Neural progenitor cell (in vitro differentiated cells): Measurements from ENCODE around the gene RLN3. TPM values are rescaled to one million over a fixed set of nuclear protein-coding genes. Genes with fewer than 3 reads are reported as not detected.

Experiments
- DNase-seq: peaks from one replicate; pipeline ENCODE4 v3.0.0-alpha.2; 2016; ENCODE audit warnings: low spot score
- H2AFZ ChIP-seq: fragments of 200-600 bp; sonication (generic); replicated peaks from 2 replicates; pipeline ENCODE4 v1.6.1; 2016; ENCODE audit warnings: antibody characterized with exemption
- H3F3A ChIP-seq: fragments of 200-600 bp; sonication (generic); 2 replicates; pipeline ENCODE4 v1.6.1; 2016; ENCODE audit warnings: antibody characterized with exemption, low read depth
- H3K27ac ChIP-seq: fragments of 200-600 bp; sonication (generic); 2 replicates; pipeline ENCODE4 v1.5.1; 2016; ENCODE audit warnings: mild to moderate bottlenecking
- H3K27me3 ChIP-seq: fragments of 200-600 bp; sonication (generic); 2 replicates; pipeline ENCODE4 v1.6.1; 2016; ENCODE audit warnings: mild to moderate bottlenecking, moderate library complexity
- H3K36me3 ChIP-seq: fragments of 200-600 bp; sonication (generic); 2 replicates; pipeline ENCODE4 v1.5.1; 2016
- H3K4me1 ChIP-seq: fragments of 200-600 bp; sonication (generic); 2 replicates; pipeline ENCODE4 v1.6.1; 2016; ENCODE audit warnings: mixed run types
- H3K4me2 ChIP-seq: fragments of 200-600 bp; sonication (generic); 2 replicates; pipeline ENCODE4 v1.6.1; 2016
- H3K4me3 ChIP-seq: fragments of 200-600 bp; sonication (generic); 2 replicates; pipeline ENCODE4 v1.5.1; 2016
- H3K79me2 ChIP-seq: fragments of 200-600 bp; sonication (generic); 2 replicates; pipeline ENCODE4 v1.6.1; 2016; ENCODE audit warnings: low read depth
- H3K9ac ChIP-seq: fragments of 200-600 bp; sonication (generic); 2 replicates; pipeline ENCODE4 v1.6.1; 2016
- H3K9me3 ChIP-seq: fragments of 200-600 bp; sonication (generic); 2 replicates; pipeline ENCODE4 v1.5.1; 2016; ENCODE audit warnings: low read depth
- H4K20me1 ChIP-seq: fragments of 200-600 bp; sonication (generic); 2 replicates; pipeline ENCODE4 v1.6.1; 2016; ENCODE audit warnings: low read depth
- H3K27ac Mint-ChIP-seq: 3 replicates; pipeline ENCODE4 v1.8.0; 2021; ENCODE audit warnings: mixed read lengths
- H3K27me3 Mint-ChIP-seq: 2 replicates; pipeline ENCODE4 v1.8.0; 2022; ENCODE audit warnings: low read depth, mild to moderate bottlenecking, inconsistent platforms, moderate library complexity, mixed read lengths; ENCODE audit not compliant: insufficient read depth
- H3K36me3 Mint-ChIP-seq: 3 replicates; pipeline ENCODE4 v1.8.0; 2021; ENCODE audit warnings: mixed read lengths
- H3K4me1 Mint-ChIP-seq: 3 replicates; pipeline ENCODE4 v1.8.0; 2021; ENCODE audit warnings: mixed read lengths
- H3K4me3 Mint-ChIP-seq: 3 replicates; pipeline ENCODE4 v1.8.0; 2021; ENCODE audit warnings: mild to moderate bottlenecking, moderate library complexity, mixed read lengths
- H3K9me3 Mint-ChIP-seq: 3 replicates; pipeline ENCODE4 v1.8.0; 2020; ENCODE audit warnings: mixed read lengths
- EZH2 ChIP-seq: fragments of 200-600 bp; sonication (generic); IDR thresholded peaks from 2 replicates; pipeline ENCODE4 v1.6.1; 2017; ENCODE audit warnings: antibody characterized with exemption, mild to moderate bottlenecking, moderate library complexity
- EZH2phosphoT487 ChIP-seq: fragments of 200-600 bp; sonication (generic); IDR thresholded peaks from 2 replicates; pipeline ENCODE4 v1.6.1; 2017; ENCODE audit warnings: antibody characterized with exemption
- total RNA-seq: library from RNA; depleted of rRNA; stranded (reverse); fragments of >200 nt; gene quantifications from 2 replicates; pipeline ENCODE4 v1.2.3, GENCODE V29; 2015; ENCODE audit warnings: low replicate concordance
- TF ChIP-seq, protein P1 (sequence below): fragments of 200-600 bp; sonication (generic); IDR thresholded peaks from 2 replicates; pipeline ENCODE4 v1.5.1; 2017; ENCODE audit warnings: antibody characterized with exemption, mild to moderate bottlenecking

Gene RLN3
- total RNA-seq, 1 donor from 2014 or later: not detected

DNA sequence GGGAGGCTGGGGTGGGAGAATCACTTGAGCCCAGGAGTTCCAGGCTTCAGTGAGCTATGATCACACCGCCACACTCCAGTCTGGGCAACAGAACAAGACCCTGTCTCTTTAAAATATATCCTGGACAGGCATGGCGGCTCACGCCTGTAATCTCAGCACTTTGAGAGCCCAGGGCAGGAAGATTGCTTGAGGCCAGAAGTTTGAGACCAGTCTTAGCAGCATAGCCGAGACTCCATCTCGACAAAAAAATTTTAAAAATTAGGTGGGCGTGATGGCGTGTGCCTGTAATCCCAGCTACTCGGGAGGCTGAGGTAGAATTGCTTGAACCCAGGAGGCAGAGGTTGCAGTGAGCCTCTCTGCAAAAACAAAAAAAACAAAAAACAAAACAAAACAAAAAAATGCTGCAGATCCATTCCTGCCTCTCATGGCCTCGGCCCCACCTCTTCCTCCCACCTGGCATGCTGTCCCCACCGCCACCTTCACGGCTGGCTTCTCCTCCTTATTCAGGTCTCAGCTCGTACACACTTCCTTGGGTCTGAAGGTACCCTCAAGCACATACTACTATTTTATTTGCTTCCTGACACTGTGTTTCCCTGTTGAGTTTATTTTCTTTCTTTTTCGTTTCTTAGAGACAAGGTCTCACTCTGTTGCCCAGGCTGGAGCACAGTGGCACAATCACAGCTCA lies 27.1 kb upstream of the RLN3 start:
- Mint-ChIP-seq H3K27ac (no peak overlapping the region), H3K9me3 (peaks cover 10% of the 10 kb centered on the region), H3K36me3 (peaks cover 15% of the 10 kb centered on the region), H3K27me3 (peaks cover 4% of the 10 kb centered on the region), H3K4me3 (peak overlapping the region; percentile 25), H3K4me1 (peaks cover 13% of the 10 kb centered on the region)
- Histone ChIP-seq H3K4me1 (no peaks in the 10 kb centered on the region), H3K36me3 (peaks cover 4% of the 10 kb centered on the region), H3K4me3 (no peak overlapping the region), H3K9ac (no peak overlapping the region), H3F3A (peaks cover 9% of the 10 kb centered on the region), H3K4me2 (no peak overlapping the region), H3K27me3 (no peaks in the 10 kb centered on the region), H3K27ac (no peak overlapping the region), H2AFZ (no peak overlapping the region), H4K20me1 (peaks cover 6% of the 10 kb centered on the region), H3K79me2 (peaks cover 44% of the 10 kb centered on the region), H3K9me3 (no peaks in the 10 kb centered on the region)
- TF ChIP-seq EZH2phosphoT487: no peak
- TF ChIP-seq EZH2: no peak
- DNase-seq: no peak

DNA sequence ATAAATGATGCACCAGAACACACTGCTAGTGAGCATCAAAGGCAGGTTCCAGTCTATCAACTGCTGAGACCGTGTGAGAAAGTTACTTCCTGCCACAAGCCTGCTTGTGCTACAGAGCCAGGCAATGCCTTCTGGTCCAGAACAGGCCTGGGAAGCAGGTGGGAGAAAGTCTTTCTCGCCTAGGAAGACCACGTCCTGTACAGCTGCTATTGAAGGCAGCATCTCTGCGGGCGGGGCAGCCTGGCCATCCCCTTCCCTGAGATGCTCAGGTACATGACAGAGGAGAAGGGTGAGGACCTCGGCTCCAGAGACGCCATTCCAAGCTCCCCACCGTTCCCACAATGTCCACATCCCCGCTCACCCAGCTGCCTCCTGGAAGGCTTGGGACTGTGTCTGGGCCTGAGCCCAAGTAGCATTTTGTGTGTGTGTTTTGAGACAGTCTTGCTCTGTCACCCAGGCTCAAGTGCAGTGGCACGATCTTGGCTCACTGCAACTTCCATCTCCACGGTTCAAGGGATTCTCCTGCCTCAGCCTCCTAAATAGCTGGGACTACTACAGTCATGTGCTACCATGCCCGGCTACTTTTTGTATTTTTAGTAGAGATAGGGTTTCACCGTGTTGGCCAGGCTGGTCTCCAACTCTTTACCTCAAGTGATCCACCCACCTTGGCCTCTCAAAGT lies 25.2 kb upstream of the RLN3 start:
- Mint-ChIP-seq H3K36me3 (peaks cover 15% of the 10 kb centered on the region), H3K9me3 (peaks cover 10% of the 10 kb centered on the region), H3K4me1 (peaks cover 20% of the 10 kb centered on the region), H3K4me3 (no peak overlapping the region), H3K27ac (peak overlapping the region; percentile 63), H3K27me3 (peaks cover 14% of the 10 kb centered on the region)
- no peaks in the 10 kb centered on the region for H3K4me1 ChIP-seq
- TF ChIP-seq, protein P1, sequence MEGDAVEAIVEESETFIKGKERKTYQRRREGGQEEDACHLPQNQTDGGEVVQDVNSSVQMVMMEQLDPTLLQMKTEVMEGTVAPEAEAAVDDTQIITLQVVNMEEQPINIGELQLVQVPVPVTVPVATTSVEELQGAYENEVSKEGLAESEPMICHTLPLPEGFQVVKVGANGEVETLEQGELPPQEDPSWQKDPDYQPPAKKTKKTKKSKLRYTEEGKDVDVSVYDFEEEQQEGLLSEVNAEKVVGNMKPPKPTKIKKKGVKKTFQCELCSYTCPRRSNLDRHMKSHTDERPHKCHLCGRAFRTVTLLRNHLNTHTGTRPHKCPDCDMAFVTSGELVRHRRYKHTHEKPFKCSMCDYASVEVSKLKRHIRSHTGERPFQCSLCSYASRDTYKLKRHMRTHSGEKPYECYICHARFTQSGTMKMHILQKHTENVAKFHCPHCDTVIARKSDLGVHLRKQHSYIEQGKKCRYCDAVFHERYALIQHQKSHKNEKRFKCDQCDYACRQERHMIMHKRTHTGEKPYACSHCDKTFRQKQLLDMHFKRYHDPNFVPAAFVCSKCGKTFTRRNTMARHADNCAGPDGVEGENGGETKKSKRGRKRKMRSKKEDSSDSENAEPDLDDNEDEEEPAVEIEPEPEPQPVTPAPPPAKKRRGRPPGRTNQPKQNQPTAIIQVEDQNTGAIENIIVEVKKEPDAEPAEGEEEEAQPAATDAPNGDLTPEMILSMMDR: no peak
- TF ChIP-seq EZH2: no peak
- TF ChIP-seq EZH2phosphoT487: no peak
- H3K36me3 ChIP-seq: peaks cover 4% of the 10 kb centered on the region
- H3K4me3 ChIP-seq: no peak overlapping the region
- no peak overlapping the region for H2AFZ ChIP-seq
- H3K27me3 ChIP-seq: no peaks in the 10 kb centered on the region
- no peak overlapping the region for H3K27ac ChIP-seq
- no peak overlapping the region for H3K4me2 ChIP-seq
- H3F3A ChIP-seq: peaks cover 9% of the 10 kb centered on the region
- H4K20me1 ChIP-seq: peaks cover 6% of the 10 kb centered on the region
- no peak for DNase-seq
- peaks cover 44% of the 10 kb centered on the region for H3K79me2 ChIP-seq
- no peak overlapping the region for H3K9ac ChIP-seq
- H3K9me3 ChIP-seq: no peaks in the 10 kb centered on the region

DNA sequence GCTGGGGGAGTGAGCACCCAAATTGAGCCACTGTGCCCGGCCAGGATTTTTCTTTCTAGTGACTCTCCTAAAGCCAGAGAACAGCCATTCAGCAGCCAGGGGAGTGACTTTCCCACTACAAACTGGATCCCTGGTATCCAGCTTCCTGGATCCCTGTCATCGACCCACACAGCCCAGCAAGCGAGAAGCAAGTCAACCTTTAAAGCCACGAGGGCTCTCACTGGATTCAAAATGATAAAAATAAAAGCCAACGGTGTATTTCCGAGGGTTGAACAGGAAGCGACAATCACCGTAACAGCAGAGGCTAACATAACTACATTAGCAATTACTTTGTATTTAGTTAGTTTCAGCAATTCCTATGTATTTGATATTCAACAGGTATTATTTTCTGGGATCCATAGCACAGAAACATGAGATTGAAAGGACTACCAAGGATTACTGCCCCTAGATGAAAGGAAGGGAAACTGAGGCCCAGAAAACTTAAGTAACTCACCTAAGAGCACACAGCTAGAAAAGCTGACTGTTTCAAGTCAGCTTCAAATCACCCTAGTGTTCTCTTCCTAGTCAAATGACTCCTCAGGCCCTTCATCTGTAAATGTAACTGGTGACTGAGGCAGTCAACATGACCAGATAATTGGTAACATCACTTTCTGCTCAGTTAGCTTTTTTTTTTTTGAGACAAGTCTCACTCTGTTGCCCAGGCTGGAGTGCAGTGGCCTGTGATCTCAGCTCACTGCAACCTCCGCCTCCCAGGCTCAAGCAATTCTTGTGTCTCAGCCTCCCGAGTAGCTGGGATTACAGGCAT lies 24.5 kb upstream of the RLN3 start:
- no peak overlapping the region for H3K4me3 ChIP-seq
- H3K79me2 ChIP-seq: peaks cover 40% of the 10 kb centered on the region
- no peak for DNase-seq
- H3K27ac Mint-ChIP-seq: peak overlapping the region; percentile 63
- no peak for TF ChIP-seq EZH2
- TF ChIP-seq EZH2phosphoT487: no peak
- TF ChIP-seq, protein P1: no peak
- peaks cover 4% of the 10 kb centered on the region for H3K36me3 ChIP-seq
- H3K4me3 Mint-ChIP-seq: no peak overlapping the region
- H2AFZ ChIP-seq: no peak overlapping the region
- peaks cover 14% of the 10 kb centered on the region for H3K27me3 Mint-ChIP-seq
- no peaks in the 10 kb centered on the region for H3K4me1 ChIP-seq
- H3K36me3 Mint-ChIP-seq: peaks cover 13% of the 10 kb centered on the region
- peaks cover 6% of the 10 kb centered on the region for H4K20me1 ChIP-seq
- peaks cover 10% of the 10 kb centered on the region for H3K9me3 Mint-ChIP-seq
- H3K9me3 ChIP-seq: no peaks in the 10 kb centered on the region
- H3K4me2 ChIP-seq: no peak overlapping the region
- no peaks in the 10 kb centered on the region for H3K27me3 ChIP-seq
- no peak overlapping the region for H3K27ac ChIP-seq
- H3K4me1 Mint-ChIP-seq: peaks cover 22% of the 10 kb centered on the region
- H3K9ac ChIP-seq: no peak overlapping the region
- H3F3A ChIP-seq: peaks cover 11% of the 10 kb centered on the region
